HepG2 (cell line): ENCODE data around the gene UNC5B. TPM values are rescaled to one million over a fixed set of nuclear protein-coding genes. Genes with fewer than 3 reads are reported as not detected.
A peak's percentile ranks its signal among the peaks of the same experiment; 100 is the strongest.

Experiments
- ASH2L ChIP-seq: fragments of 300-600, 200-600 bp; sonication (generic); IDR thresholded peaks from 2 replicates; pipeline ENCODE4 v1.7.0; 2017; ENCODE audit warnings: low read depth, mild to moderate bottlenecking, moderate library complexity, mixed read lengths, low read length; ENCODE audit not compliant: insufficient read length
- BHLHE40 ChIP-seq: IDR thresholded peaks from 2 replicates; pipeline ENCODE4 v1.6.1; 2011; ENCODE audit warnings: low read length, improper control_type of control experiment
- KAT8 ChIP-seq: IDR thresholded peaks from 2 replicates; pipeline ENCODE4 v1.6.1; 2016; ENCODE audit warnings: missing genetic modification reagents, missing compliant biosample characterization
- MED13 ChIP-seq: sonication (generic); formaldehyde crosslinking; IDR thresholded peaks from 2 replicates; pipeline ENCODE4 v1.5.0; 2020; ENCODE audit warnings: missing genetic modification reagents
- MTA1 ChIP-seq: sonication (generic); formaldehyde crosslinking; IDR thresholded peaks from 2 replicates; pipeline ENCODE4 v1.4.0; 2020; ENCODE audit warnings: missing genetic modification reagents, mild to moderate bottlenecking, borderline replicate concordance
- NR2F6 ChIP-seq, 2 experiments: IDR thresholded peaks; 2 replicates each; pipeline ENCODE4 v1.6.1; 2016; ENCODE audit warnings: antibody characterized with exemption in 1 of 2, mild to moderate bottlenecking in 1 of 2
- REPIN1 ChIP-seq: sonication (generic); formaldehyde crosslinking; IDR thresholded peaks from 2 replicates; pipeline ENCODE4 v1.8.0; 2022; ENCODE audit warnings: missing genetic modification reagents, low read depth, mild to moderate bottlenecking, borderline replicate concordance
- ZNF205 ChIP-seq: IDR thresholded peaks from 2 replicates; pipeline ENCODE4 v1.6.1; 2018; ENCODE audit warnings: missing biosample characterization, missing genetic modification reagents
- ZNF264 ChIP-seq: sonication (generic); formaldehyde crosslinking; IDR thresholded peaks from 2 replicates; pipeline ENCODE4 v1.4.0; 2020; ENCODE audit warnings: missing genetic modification reagents
- ZNF337 ChIP-seq: sonication (generic); formaldehyde crosslinking; IDR thresholded peaks from 2 replicates; pipeline ENCODE4 v1.5.1; 2020; ENCODE audit warnings: missing genetic modification reagents, low read depth, mild to moderate bottlenecking, borderline replicate concordance
- ZNF691 ChIP-seq: sonication (generic); formaldehyde crosslinking; IDR thresholded peaks from 2 replicates; pipeline ENCODE4 v1.4.0; 2020; ENCODE audit warnings: missing genetic modification reagents, low read depth, mild to moderate bottlenecking, borderline replicate concordance
- polyA plus RNA-seq, 8 experiments: library from polyadenylated mRNA; depleted of rRNA in 3 of 8; stranded (reverse) in 7 of 8; unstranded in 1 of 8; fragments of >200 nt; fragmentation: Illumina TruSeq in 4 of 8; extraction: Trizol in 4 of 8; gene quantifications; 2 replicates each; pipeline versions ENCODE4 v1.2.1 to v1.2.3, GENCODE V29; 2011 to 2016; ENCODE audit warnings: low read depth in 4 of 8, missing spikeins in 1 of 8, mixed read lengths in 1 of 8; ENCODE audit not compliant: insufficient read depth in 1 of 8
- total RNA-seq, 5 experiments: library from RNA; depleted of rRNA; stranded (reverse); fragments of >200 nt; fragmentation: Illumina TruSeq; extraction: Trizol; gene quantifications; 2 replicates each; pipeline ENCODE4 v1.2.3, GENCODE V29; 2016; ENCODE audit warnings: low read depth in 1 of 5
- TF ChIP-seq, protein P1 (sequence below): IDR thresholded peaks from 2 replicates; pipeline ENCODE4 v1.6.1; 2016; ENCODE audit warnings: missing genetic modification reagents, missing compliant biosample characterization
- TF ChIP-seq, protein P2 (sequence below): sonication (generic); formaldehyde crosslinking; IDR thresholded peaks from 2 replicates; pipeline ENCODE4 v1.4.0; 2020; ENCODE audit warnings: missing genetic modification reagents
- TF ChIP-seq, protein P3 (sequence below): sonication (generic); formaldehyde crosslinking; IDR thresholded peaks from 2 replicates; pipeline ENCODE4 v1.5.0; 2020; ENCODE audit warnings: mild to moderate bottlenecking, missing genetic modification reagents, borderline replicate concordance

Gene UNC5B
- total and polyA plus RNA-seq, 2 of the 13 experiments (the other 11 are each of a cell fraction or from before 2014, with no cell fraction given): 0.07 TPM

DNA sequence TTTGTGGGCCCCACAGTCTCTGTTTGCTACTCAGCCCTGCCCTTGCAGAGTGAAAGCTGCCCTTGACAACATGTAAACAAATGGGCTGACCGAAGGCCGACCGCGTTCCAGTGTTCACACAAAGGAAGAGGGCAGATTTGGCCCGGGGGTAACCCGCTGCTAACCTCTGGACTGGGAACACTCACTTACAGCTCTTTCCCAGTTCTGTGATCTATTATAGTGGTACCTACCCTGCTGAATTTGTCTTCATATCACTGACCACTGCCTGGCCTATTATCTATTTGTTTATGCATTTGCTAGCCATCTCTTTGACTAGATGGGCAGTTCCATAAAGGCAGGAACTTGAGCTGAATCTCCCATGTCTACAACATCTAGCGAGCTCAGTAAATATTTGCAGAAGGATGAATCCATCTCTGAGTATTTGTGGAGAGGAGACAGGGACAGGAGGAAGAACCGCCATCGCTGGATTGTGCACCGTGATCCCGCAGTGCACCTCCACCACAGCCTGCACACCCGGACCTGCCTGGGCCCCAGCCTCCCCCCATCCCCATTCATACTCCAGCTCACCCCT, 121.9 kb downstream of the UNC5B start (continued):
- TF ChIP-seq ZNF264 (CRISPR knock-in tag): no peak
- TF ChIP-seq MTA1 (CRISPR knock-in tag): 0 out of 2 replicates have a peak, but pooled peaks have one; percentile 2
- TF ChIP-seq ASH2L: peak; percentile 96
- peak; percentile 54 for TF ChIP-seq NR2F6 (IDR thresholded peaks at IDR 0.05)
- peak; percentile 34; the same call in 1 of the 2 replicates for TF ChIP-seq NR2F6 (CRISPR knock-in tag; IDR thresholded peaks at IDR 0.05)
- no peak for TF ChIP-seq ZNF205 (CRISPR knock-in tag)
- TF ChIP-seq REPIN1 (CRISPR knock-in tag): no peak
- no peak for TF ChIP-seq BHLHE40
- TF ChIP-seq, protein P1, sequence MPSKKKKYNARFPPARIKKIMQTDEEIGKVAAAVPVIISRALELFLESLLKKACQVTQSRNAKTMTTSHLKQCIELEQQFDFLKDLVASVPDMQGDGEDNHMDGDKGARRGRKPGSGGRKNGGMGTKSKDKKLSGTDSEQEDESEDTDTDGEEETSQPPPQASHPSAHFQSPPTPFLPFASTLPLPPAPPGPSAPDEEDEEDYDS (CRISPR knock-in tag): peak; percentile 43; the same call in 1 of the 2 replicates
- TF ChIP-seq MED13: no peak
- TF ChIP-seq, protein P2, sequence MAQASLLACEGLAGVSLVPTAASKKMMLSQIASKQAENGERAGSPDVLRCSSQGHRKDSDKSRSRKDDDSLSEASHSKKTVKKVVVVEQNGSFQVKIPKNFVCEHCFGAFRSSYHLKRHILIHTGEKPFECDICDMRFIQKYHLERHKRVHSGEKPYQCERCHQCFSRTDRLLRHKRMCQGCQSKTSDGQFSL (CRISPR knock-in tag): 0 out of 2 replicates have a peak, but pooled peaks have one; percentile 67
- TF ChIP-seq KAT8 (CRISPR knock-in tag): peak; percentile 50; the same call in 1 of the 2 replicates
- TF ChIP-seq, protein P3, sequence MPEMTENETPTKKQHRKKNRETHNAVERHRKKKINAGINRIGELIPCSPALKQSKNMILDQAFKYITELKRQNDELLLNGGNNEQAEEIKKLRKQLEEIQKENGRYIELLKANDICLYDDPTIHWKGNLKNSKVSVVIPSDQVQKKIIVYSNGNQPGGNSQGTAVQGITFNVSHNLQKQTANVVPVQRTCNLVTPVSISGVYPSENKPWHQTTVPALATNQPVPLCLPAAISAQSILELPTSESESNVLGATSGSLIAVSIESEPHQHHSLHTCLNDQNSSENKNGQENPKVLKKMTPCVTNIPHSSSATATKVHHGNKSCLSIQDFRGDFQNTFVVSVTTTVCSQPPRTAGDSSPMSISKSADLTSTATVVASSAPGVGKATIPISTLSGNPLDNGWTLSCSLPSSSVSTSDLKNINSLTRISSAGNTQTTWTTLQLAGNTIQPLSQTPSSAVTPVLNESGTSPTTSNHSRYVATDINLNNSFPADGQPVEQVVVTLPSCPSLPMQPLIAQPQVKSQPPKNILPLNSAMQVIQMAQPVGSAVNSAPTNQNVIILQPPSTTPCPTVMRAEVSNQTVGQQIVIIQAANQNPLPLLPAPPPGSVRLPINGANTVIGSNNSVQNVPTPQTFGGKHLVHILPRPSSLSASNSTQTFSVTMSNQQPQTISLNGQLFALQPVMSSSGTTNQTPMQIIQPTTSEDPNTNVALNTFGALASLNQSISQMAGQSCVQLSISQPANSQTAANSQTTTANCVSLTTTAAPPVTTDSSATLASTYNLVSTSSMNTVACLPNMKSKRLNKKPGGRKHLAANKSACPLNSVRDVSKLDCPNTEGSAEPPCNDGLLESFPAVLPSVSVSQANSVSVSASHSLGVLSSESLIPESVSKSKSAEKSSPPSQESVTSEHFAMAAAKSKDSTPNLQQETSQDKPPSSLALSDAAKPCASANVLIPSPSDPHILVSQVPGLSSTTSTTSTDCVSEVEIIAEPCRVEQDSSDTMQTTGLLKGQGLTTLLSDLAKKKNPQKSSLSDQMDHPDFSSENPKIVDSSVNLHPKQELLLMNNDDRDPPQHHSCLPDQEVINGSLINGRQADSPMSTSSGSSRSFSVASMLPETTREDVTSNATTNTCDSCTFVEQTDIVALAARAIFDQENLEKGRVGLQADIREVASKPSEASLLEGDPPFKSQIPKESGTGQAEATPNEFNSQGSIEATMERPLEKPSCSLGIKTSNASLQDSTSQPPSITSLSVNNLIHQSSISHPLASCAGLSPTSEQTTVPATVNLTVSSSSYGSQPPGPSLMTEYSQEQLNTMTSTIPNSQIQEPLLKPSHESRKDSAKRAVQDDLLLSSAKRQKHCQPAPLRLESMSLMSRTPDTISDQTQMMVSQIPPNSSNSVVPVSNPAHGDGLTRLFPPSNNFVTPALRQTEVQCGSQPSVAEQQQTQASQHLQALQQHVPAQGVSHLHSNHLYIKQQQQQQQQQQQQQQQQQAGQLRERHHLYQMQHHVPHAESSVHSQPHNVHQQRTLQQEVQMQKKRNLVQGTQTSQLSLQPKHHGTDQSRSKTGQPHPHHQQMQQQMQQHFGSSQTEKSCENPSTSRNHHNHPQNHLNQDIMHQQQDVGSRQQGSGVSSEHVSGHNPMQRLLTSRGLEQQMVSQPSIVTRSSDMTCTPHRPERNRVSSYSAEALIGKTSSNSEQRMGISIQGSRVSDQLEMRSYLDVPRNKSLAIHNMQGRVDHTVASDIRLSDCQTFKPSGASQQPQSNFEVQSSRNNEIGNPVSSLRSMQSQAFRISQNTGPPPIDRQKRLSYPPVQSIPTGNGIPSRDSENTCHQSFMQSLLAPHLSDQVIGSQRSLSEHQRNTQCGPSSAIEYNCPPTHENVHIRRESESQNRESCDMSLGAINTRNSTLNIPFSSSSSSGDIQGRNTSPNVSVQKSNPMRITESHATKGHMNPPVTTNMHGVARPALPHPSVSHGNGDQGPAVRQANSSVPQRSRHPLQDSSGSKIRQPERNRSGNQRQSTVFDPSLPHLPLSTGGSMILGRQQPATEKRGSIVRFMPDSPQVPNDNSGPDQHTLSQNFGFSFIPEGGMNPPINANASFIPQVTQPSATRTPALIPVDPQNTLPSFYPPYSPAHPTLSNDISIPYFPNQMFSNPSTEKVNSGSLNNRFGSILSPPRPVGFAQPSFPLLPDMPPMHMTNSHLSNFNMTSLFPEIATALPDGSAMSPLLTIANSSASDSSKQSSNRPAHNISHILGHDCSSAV (CRISPR knock-in tag): no peak
- no peak for TF ChIP-seq ZNF691 (CRISPR knock-in tag)
- TF ChIP-seq ZNF337 (CRISPR knock-in tag): no peak
